Measurements from ENCODE around the gene CD83.
A peak's percentile ranks its signal among the peaks of the same experiment; 100 is the strongest.
"Not testable (repeated sequence)": the region's sequence is repeated elsewhere in the genome, so short reads cannot be mapped to it uniquely, and the experiment has no call there.

CD83 gene, protein sequence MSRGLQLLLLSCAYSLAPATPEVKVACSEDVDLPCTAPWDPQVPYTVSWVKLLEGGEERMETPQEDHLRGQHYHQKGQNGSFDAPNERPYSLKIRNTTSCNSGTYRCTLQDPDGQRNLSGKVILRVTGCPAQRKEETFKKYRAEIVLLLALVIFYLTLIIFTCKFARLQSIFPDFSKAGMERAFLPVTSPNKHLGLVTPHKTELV

GRCh38 chr6:14117158-14118090 is at the start of gene CD83:
CD83 (plus strand) TSS chr6:14117772; CDS start chr6:14117812, 40 bp downstream.
- Histone ChIP-seq H3K27ac (peak within 1 kb of the TSS; percentile 80 to 98 (median 85)), H3K4me1 (peaks cover 33 to 51% (median 40%) of the 10 kb centered on the region in 10 experiments), H3K4me2 (peak within 1 kb of the TSS; percentile 91 to 100 (median 97)), H3K9ac (peak within 1 kb of the TSS; percentile 83 to 99 (median 89)), H3K27me3 (no peaks in the 10 kb centered on the region), H3K4me3 (peak within 1 kb of the TSS; percentile 70 to 89 (median 82)), H3K36me3 (peaks cover 0 to 16% (median 2%) of the 10 kb centered on the region in 11 experiments; a peak in 9 of 22 replicates), H3K9me3 (replicated peaks in 1 of 11) (no peaks in the 10 kb centered on the region), H4K20me1 (no peaks in the 10 kb centered on the region)
- no peak for TF ChIP-seq Cebpa-rat (IDR thresholded peaks at IDR 0.05)

DNA sequence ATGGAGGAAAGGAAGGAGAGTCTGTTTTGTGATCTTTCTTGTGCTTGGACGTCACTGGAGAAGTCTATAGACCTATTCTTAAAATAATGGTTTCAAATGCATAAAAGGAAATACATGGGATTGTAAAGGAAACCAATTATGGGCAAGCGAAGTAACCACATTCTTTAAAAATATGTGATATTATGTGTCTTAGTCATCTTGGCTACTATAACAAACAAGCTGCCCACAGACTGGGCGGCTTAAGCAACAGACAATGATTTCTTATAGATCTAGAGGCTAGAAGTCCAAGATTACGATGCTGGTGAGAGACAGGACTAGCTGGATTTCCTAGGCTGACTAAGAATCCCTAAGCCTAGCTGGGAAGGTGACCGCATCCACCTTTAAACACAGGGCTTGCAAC is 49.4 kb upstream of the CD83 start:
- H3K9me3 ChIP-seq (replicated peaks in 1 of 11): peaks cover 0 to 3% (median under 1%) of the 10 kb centered on the region in 11 experiments; a peak in 7 of 22 replicates
- TF ChIP-seq Cebpa-rat (IDR thresholded peaks at IDR 0.05): no peak

GRCh38 chr6:14068623-14069022 is 48.9 kb upstream of the CD83 start:
- Histone ChIP-seq H3K27me3 (no peaks in the 10 kb centered on the region), H3K4me2 (no peak overlapping the region), H3K4me3 (no peak overlapping the region), H4K20me1 (no peaks in the 10 kb centered on the region), H3K4me1 (peaks cover 0 to 26% (median 2%) of the 10 kb centered on the region in 10 experiments; a peak in 5 of 20 replicates), H3K27ac (no peak overlapping the region), H3K9me3 (replicated peaks in 1 of 11) (no peaks in the 10 kb centered on the region), H3K36me3 (no peaks in the 10 kb centered on the region), H3K9ac (no peak overlapping the region)
- TF ChIP-seq Cebpa-rat (IDR thresholded peaks at IDR 0.05): no peak

More for the DNA sequence above, 49.4 kb upstream of the CD83 start:
- Histone ChIP-seq H3K4me1 (peaks cover 0 to 23% (median 2%) of the 10 kb centered on the region in 10 experiments; a peak in 5 of 20 replicates), H3K27ac (no peak overlapping the region), H3K4me2 (0 out of 22 replicates have a peak overlapping the region, but pooled peaks of 1 of the 11 experiments have one; percentile 16), H3K9ac (0 out of 22 replicates have a peak overlapping the region, but pooled peaks of 2 of the 11 experiments have one; percentile 8 to 10), H3K27me3 (no peaks in the 10 kb centered on the region), H4K20me1 (no peaks in the 10 kb centered on the region), H3K4me3 (no peak overlapping the region), H3K36me3 (no peaks in the 10 kb centered on the region)

DNA sequence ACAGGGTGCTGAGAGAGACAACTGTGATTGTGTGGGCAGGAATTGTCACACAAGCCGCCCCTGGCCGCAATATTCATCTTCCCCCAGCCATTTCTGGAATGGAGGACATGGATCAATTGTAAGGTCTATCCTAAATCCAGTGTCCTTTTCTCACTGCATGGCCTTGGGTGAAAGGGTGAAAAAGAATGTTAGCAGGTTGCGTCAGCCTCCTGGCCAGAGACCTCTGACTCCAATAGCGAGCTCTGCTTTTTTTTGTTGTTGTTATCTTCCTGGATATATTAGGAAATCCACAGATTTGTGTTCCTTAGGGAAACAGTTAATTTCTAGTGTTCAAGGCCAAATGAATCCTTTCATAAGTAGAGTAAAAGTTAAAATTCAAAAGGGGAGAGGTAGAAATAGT is 47.1 kb upstream of the CD83 start:
- Histone ChIP-seq H4K20me1 (no peaks in the 10 kb centered on the region), H3K4me3 (no peak overlapping the region), H3K9ac (no peak overlapping the region), H3K27ac (no peak overlapping the region), H3K4me2 (no peak overlapping the region), H3K27me3 (no peaks in the 10 kb centered on the region), H3K4me1 (peaks cover 5 to 37% (median 9%) of the 10 kb centered on the region in 10 experiments; a peak in 16 of 20 replicates), H3K36me3 (no peaks in the 10 kb centered on the region), H3K9me3 (replicated peaks in 1 of 11) (no peaks in the 10 kb centered on the region)
- TF ChIP-seq Cebpa-rat (IDR thresholded peaks at IDR 0.05): no peak

DNA sequence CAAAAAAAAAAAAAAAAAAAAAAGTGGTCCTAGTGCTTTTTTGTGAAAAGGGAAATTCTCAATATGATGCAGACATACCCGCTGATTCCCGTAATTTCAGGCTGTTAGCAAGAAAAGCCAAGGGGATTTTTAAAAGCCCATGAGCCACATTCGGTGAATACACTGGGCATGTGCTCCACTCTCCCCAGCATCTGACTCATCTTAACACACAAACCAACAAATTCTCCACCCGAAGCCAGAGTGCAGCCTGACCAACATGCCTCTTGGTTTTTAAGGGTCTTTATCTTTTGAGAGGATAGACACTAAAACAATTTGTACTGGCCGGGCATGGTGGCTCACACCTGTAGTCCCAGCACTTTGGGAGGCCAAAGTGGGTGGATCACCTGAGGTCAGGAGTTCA is 45.5 kb upstream of the CD83 start:
- Histone ChIP-seq H3K36me3 (no peaks in the 10 kb centered on the region), H3K4me1 (peaks cover 5 to 38% (median 12%) of the 10 kb centered on the region in 10 experiments; a peak in 16 of 20 replicates), H3K27ac (no peak overlapping the region), H3K9ac (no peak overlapping the region), H4K20me1 (no peaks in the 10 kb centered on the region), H3K27me3 (no peaks in the 10 kb centered on the region), H3K4me3 (no peak overlapping the region), H3K4me2 (no peak overlapping the region), H3K9me3 (replicated peaks in 1 of 11) (no peaks in the 10 kb centered on the region)
- no peak for TF ChIP-seq Cebpa-rat (IDR thresholded peaks at IDR 0.05)

GRCh38 chr6:14073561-14074354 is 43.8 kb upstream of the CD83 start:
- not testable (repeated sequence) for H3K4me3 ChIP-seq; H3K27ac ChIP-seq; H3K9me3 ChIP-seq (replicated peaks in 1 of 11); H3K9ac ChIP-seq; H4K20me1 ChIP-seq; H3K27me3 ChIP-seq; H3K36me3 ChIP-seq
- peaks cover 5 to 23% (median 10%) of the 10 kb centered on the region in 10 experiments; a peak in 16 of 20 replicates for H3K4me1 ChIP-seq
- peak overlapping the region in 2 of 11 experiments; percentile 25; a peak in 1 of 22 replicates for H3K4me2 ChIP-seq

- no peaks in the 10 kb centered on the region for H4K20me1 ChIP-seq
- H3K27ac ChIP-seq: peak overlapping the region; percentile 36 to 68 (median 57); a peak in 18 of 22 replicates
- H3K27me3 ChIP-seq: no peaks in the 10 kb centered on the region
- peak overlapping the region; percentile 49 to 73 (median 59); a peak in 19 of 22 replicates for H3K9ac ChIP-seq
- peaks cover 5 to 19% (median 10%) of the 10 kb centered on the region in 10 experiments; a peak in 16 of 20 replicates for H3K4me1 ChIP-seq
- peak overlapping the region in 7 of 10 experiments; percentile 4 to 41 (median 35); a peak in 9 of 20 replicates for H3K4me3 ChIP-seq
- H3K9me3 ChIP-seq (replicated peaks in 1 of 11): no peaks in the 10 kb centered on the region
- H3K36me3 ChIP-seq: no peaks in the 10 kb centered on the region
- no peak for TF ChIP-seq Cebpa-rat (IDR thresholded peaks at IDR 0.05)
- peak overlapping the region; percentile 58 to 90 (median 81) for H3K4me2 ChIP-seq
These were observed 43.0 kb upstream of the CD83 start for GRCh38 chr6:14074476-14075094.

- H3K4me2 ChIP-seq: peak overlapping the region; percentile 58 to 90 (median 81)
- no peaks in the 10 kb centered on the region for H3K36me3 ChIP-seq
- H3K4me1 ChIP-seq: peaks cover 5 to 18% (median 10%) of the 10 kb centered on the region in 10 experiments; a peak in 16 of 20 replicates
- H3K4me3 ChIP-seq: peak overlapping the region in 9 of 10 experiments; percentile 4 to 41 (median 32); a peak in 11 of 20 replicates
- no peak for TF ChIP-seq Cebpa-rat (IDR thresholded peaks at IDR 0.05)
- peak overlapping the region; percentile 36 to 68 (median 57); a peak in 18 of 22 replicates for H3K27ac ChIP-seq
- peak overlapping the region; percentile 49 to 73 (median 59); a peak in 20 of 22 replicates for H3K9ac ChIP-seq
- no peaks in the 10 kb centered on the region for H3K27me3 ChIP-seq
- H3K9me3 ChIP-seq (replicated peaks in 1 of 11): no peaks in the 10 kb centered on the region
- H4K20me1 ChIP-seq: no peaks in the 10 kb centered on the region
These were observed 42.5 kb upstream of the CD83 start for GRCh38 chr6:14075095-14075503.

Data from BLaER1 treated with 17β-estradiol and CSF1 and Interleukin-3, amounts not matched to agents 10 nM and 100 nM (cell line).